Measurements from ENCODE around the gene ALKBH5.
"Not testable (repeated sequence)": the region's sequence is repeated elsewhere in the genome, so short reads cannot be mapped to it uniquely, and the experiment has no call there.

GRCh38 chr17:18216906-18217305, 33.3 kb downstream of the ALKBH5 start:
- not testable (repeated sequence) for TF ChIP-seq CTCF, EZH2 (IDR thresholded peaks at IDR 0.05)

Data from neural progenitor cell (in vitro differentiated cells).